ENCODE measurements around the gene CEP126.

Gene CEP126

GRCh38 chr11:101914738-101915426 is at the start of gene CEP126:
Gene CEP126 (plus strand): TSS chr11:101915010. CDS start chr11:101915285, 275 bp downstream.
- FAIRE-seq = no peak

- no peak for FAIRE-seq
Observed at GRCh38 chr11:101866619-101867491, 48.0 kb upstream of the CEP126 start.

- FAIRE-seq = no peak
Observed at GRCh38 chr11:101867951-101868350, 46.9 kb upstream of the CEP126 start.

- no peak for FAIRE-seq
Observed at GRCh38 chr11:101870510-101870909, 44.3 kb upstream of the CEP126 start.

- FAIRE-seq = no peak
Observed at GRCh38 chr11:101872171-101872882, 42.5 kb upstream of the CEP126 start.

GRCh38 chr11:101880222-101880621 is 34.6 kb upstream of the CEP126 start:
- FAIRE-seq = no peak

GRCh38 chr11:101881586-101881985 is 33.2 kb upstream of the CEP126 start:
- FAIRE-seq = no peak

GRCh38 chr11:101885631-101886030 is 29.2 kb upstream of the CEP126 start:
- FAIRE-seq = no peak

- FAIRE-seq = no peak
Observed at GRCh38 chr11:101889767-101890166, 25.0 kb upstream of the CEP126 start.

GRCh38 chr11:101894505-101894904 is 20.3 kb upstream of the CEP126 start:
- no peak for FAIRE-seq

GRCh38 chr11:101907815-101908214 is 7.0 kb upstream of the CEP126 start:
- FAIRE-seq = no peak

- no peak for FAIRE-seq
Observed at GRCh38 chr11:101909087-101909486, 5.7 kb upstream of the CEP126 start.

GRCh38 chr11:101912823-101913284 is 2.0 kb upstream of the CEP126 start:
- FAIRE-seq = no peak

GRCh38 chr11:101913656-101914055 is 1.2 kb upstream of the CEP126 start:
- no peak for FAIRE-seq

- no peak for FAIRE-seq
Observed at GRCh38 chr11:101914341-101914737, 471 bp upstream of the CEP126 start.

- FAIRE-seq = no peak
Observed at GRCh38 chr11:101915791-101916291, 1.0 kb downstream of the CEP126 start.

GRCh38 chr11:101916422-101916821 is 1.6 kb downstream of the CEP126 start, which contains the start of gene ANGPTL5:
Gene ANGPTL5 (minus strand): TSS chr11:101916522. CDS start chr11:101907909, 8,613 bp downstream.
- FAIRE-seq = no peak

GRCh38 chr11:101917226-101917625 is 2.4 kb downstream of the CEP126 start:
- no peak for FAIRE-seq

- peak; percentile 70 for FAIRE-seq
Observed at GRCh38 chr11:101920992-101921391, 6.2 kb downstream of the CEP126 start.

- FAIRE-seq = no peak
Observed at GRCh38 chr11:101923554-101923953, 8.7 kb downstream of the CEP126 start.

- no peak for FAIRE-seq
Observed at GRCh38 chr11:101929294-101929915, 14.6 kb downstream of the CEP126 start.

GRCh38 chr11:101931692-101932091 is 16.9 kb downstream of the CEP126 start:
- FAIRE-seq = no peak
